CD4-positive, alpha-beta T cell treated with Interleukin-6 at 100 ng/mL for 8 hours (primary cell): ENCODE measurements around the gene PIN4.
"Not testable (repeated sequence)": the region's sequence is repeated elsewhere in the genome, so short reads cannot be mapped to it uniquely, and the experiment has no call there.

ENCODE experiments used
- DNase-seq: peaks from one replicate; pipeline ENCODE4 v3.0.0-alpha.2; 2020; ENCODE audit warnings: mixed read lengths, low spot score

Gene PIN4

GRCh38 chrX:72181178-72182125 is at the start of gene PIN4:
Gene PIN4, plus strand, starts transcription at chrX:72181757. Its CDS starts 29 bp downstream, at chrX:72181786.
- peak; percentile 89 for DNase-seq

GRCh38 chrX:72132456-72132855 is 49.1 kb upstream of the PIN4 start:
- no peak for DNase-seq

- DNase-seq, result no peak
Measured at GRCh38 chrX:72133851-72134546, 47.6 kb upstream of the PIN4 start.

- DNase-seq, result no peak
Measured at GRCh38 chrX:72137846-72138495, 43.6 kb upstream of the PIN4 start.

- no peak for DNase-seq
Measured at GRCh38 chrX:72139538-72139937, 42.0 kb upstream of the PIN4 start.

- no peak for DNase-seq
Measured at GRCh38 chrX:72141372-72142004, 40.1 kb upstream of the PIN4 start.

GRCh38 chrX:72142094-72142793 is 39.3 kb upstream of the PIN4 start:
- DNase-seq, result no peak

- no peak for DNase-seq
Measured at GRCh38 chrX:72142794-72143608, 38.6 kb upstream of the PIN4 start.

- DNase-seq, result no peak
Measured at GRCh38 chrX:72143609-72143907, 38.0 kb upstream of the PIN4 start.

- DNase-seq, result no peak
Measured at GRCh38 chrX:72145181-72145580, 36.4 kb upstream of the PIN4 start.

GRCh38 chrX:72146527-72146926 is 35.0 kb upstream of the PIN4 start:
- no peak for DNase-seq

GRCh38 chrX:72158773-72159172 is 22.8 kb upstream of the PIN4 start:
- DNase-seq, result no peak

GRCh38 chrX:72159769-72160168 is 21.8 kb upstream of the PIN4 start:
- DNase-seq, result no peak

GRCh38 chrX:72165551-72165950 is 16.0 kb upstream of the PIN4 start:
- DNase-seq, result no peak

GRCh38 chrX:72169008-72169728 is 12.4 kb upstream of the PIN4 start:
- peak; percentile 65 for DNase-seq

- DNase-seq, result not testable (repeated sequence)
Measured at GRCh38 chrX:72176289-72176688, 5.3 kb upstream of the PIN4 start.

GRCh38 chrX:72176981-72177380 is 4.6 kb upstream of the PIN4 start:
- DNase-seq, result no peak

- DNase-seq, result no peak
Measured at GRCh38 chrX:72180539-72180938, 1.0 kb upstream of the PIN4 start.

GRCh38 chrX:72182924-72183323 is 1.4 kb downstream of the PIN4 start:
- no peak for DNase-seq

- DNase-seq, result no peak
Measured at GRCh38 chrX:72201836-72202536, 20.4 kb downstream of the PIN4 start.
